SH-SY5Y (cell line): ENCODE measurements around the gene TASL.

Source experiments
- GATA2 ChIP-seq: IDR thresholded peaks from 2 replicates; pipeline ENCODE4 v1.6.1; 2011; ENCODE audit warnings: mild to moderate bottlenecking, low read depth, low read length
- GATA3 ChIP-seq: IDR thresholded peaks from 2 replicates; pipeline ENCODE4 v1.6.1; 2011; ENCODE audit warnings: low read depth, mild to moderate bottlenecking, low read length, moderate library complexity

GRCh38 chrX:30620125-30620524 lies 42.6 kb upstream of the TASL start:
- TF ChIP-seq GATA2: no peak
- TF ChIP-seq GATA3: no peak
